Posterior cingulate gyrus (tissue), 11 donors: ENCODE measurements around the gene PPP1R26.
"Not testable (repeated sequence)": the region's sequence is repeated elsewhere in the genome, so short reads cannot be mapped to it uniquely, and the experiment has no call there.

Source experiments
- DNase-seq, 10 donors: peaks; one replicate each; pipeline versions ENCODE4 v3.0.0 to v3.0.0-alpha.2; 2020 to 2021; ENCODE audit warnings: mixed read lengths in 3 of 10
- intact Hi-C: fragments of 100-400 bp; cut with DNase I; formaldehyde crosslinking; loops from one replicate; pipeline ENCODE4 v1.15.1; 2023

The PPP1R26 gene

GRCh38 chr9:135456436-135457104 lies 23.0 kb upstream of the PPP1R26 start:
- intact Hi-C loops = no loop called here
- DNase-seq = peak in 1 of 10 donors; percentile 52

GRCh38 chr9:135458478-135458877 lies 21.1 kb upstream of the PPP1R26 start:
- DNase-seq, intact Hi-C loops: not testable (repeated sequence)

- intact Hi-C loops = no loop called here
Observed at GRCh38 chr9:135461936-135462335, 17.6 kb upstream of the PPP1R26 start.

DNA sequence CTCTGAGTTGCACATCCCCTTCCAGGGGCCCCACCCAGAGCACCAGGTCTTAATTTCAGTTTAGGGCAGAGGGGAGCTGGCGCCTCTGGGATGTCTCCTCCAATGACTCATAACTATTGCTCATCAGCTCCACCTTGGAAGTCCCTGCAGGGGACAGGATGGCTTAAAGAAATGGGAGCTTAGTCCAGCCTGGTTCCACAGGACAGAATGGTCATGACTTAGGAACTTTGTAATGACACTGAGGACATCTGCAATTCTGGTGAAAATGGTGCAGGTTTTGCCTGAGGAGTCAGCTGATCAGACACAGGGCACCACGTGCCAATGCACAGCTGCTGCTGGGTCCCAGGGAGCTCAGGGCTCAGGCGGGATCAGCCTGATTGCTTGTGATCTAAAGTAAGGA lies 16.4 kb upstream of the PPP1R26 start:
- intact Hi-C loops = no loop called here
- no peak for DNase-seq

More at GRCh38 chr9:135461936-135462335, 17.6 kb upstream of the PPP1R26 start:
- no peak for DNase-seq

DNA sequence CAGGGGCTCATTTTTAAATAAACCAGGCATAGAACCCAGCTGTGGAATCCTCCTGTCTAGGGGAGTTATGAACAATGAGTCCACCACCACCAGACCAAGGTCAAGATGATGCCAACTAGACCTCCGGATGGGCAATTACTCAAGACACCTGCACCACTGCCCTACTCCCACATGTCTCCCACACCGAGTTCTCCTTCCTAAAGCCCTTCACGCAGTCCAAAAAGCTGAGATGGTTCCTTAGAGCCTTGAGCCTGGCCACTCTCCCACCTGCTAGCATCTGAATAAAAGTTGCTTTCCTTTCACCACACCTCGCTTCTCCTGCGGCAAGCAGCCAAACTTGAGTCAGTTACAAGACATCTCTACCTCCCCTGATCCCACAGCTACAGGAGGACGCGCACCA lies 15.4 kb upstream of the PPP1R26 start:
- intact Hi-C loops = no loop called here
- DNase-seq = no peak

DNA sequence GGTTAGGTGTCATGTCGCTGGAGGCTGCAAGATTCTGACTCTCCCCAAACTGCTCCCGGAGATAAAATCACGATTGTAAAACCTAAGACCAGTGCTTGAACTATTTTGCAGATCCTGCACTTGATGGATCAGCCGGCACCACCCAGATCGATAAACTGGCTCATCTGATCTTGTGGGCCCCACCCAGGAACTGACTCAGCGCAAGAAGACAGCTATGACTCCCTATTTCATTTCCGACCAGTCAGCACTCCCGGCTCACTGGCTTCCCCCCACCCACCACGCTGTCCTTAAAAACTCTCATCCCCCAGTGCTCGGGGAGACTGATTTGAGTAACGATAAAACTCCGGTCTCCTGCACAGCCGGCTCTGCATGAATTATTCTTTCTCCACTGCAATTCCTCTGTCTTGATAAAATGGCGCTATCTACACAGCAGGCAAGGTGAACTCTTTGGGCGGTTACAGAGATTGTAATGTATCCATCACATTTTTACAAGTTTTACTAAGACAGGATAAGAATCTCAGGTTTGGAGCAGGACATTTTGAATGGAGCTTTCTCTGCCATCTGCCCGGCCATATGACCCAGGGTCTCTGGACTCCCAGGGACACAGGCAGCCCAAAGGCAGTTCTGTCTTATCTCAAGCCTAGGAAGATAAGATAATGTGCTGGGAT lies 10.6 kb upstream of the PPP1R26 start:
- peak in 3 of 10 donors; percentile 5 to 62 (median 43) for DNase-seq
- intact Hi-C loops = no loop called here

GRCh38 chr9:135471791-135472640 lies 7.6 kb upstream of the PPP1R26 start:
- intact Hi-C loops = no loop called here
- DNase-seq = peak in 4 of 10 donors; percentile 16 to 67 (median 52)

DNA sequence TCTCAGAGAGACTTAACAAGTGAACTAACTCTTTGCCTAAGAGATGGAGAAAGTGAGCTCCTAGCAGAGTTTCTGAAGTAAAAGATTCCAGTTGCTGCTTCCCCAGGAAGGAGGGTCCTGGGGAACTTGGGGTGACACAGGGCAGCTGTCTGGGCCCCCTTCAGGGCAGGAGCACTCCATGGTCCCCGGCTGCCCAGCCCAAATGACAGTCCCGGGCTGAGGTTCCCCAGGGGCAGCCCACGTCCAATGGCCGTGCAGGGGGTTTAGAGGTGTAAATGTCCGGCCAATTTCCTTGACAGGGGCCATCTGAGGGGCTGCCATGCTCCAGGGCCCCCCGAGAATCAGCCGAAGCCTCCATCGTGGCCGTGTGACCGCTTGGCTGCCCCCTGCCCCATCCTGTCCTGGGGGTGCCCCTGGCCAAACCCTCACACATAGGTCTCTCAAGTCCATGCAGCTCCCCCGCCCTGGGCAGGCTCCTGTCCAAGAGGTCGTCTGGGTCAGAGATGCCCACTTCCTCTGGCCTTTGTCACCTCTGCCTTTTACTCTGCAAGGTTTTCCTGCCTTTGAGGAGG lies 5.5 kb upstream of the PPP1R26 start:
- peak in 4 of 10 donors; percentile 27 to 76 (median 66) for DNase-seq
- intact Hi-C loops = no loop called here

DNA sequence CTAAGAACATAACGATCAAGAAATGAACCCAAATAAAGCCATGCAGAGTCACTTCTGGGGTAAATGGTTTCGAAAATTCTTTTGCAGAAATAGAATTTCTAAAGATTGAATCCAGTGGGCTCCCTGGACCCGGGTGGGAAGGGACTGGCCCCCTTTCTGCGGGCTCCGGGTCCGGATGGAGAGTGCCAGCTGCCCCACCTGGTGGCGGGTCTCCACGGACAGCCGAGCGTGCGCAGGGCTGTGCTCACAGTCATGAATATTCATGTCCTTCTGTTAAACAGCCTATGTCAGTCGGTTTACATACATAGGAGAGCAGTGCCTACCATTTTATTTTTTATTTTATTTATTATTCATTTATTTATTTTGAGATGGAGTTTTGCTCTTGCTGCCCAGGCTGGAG lies 4.7 kb upstream of the PPP1R26 start:
- DNase-seq = peak in 9 of 10 donors; percentile 47 to 95 (median 75)
- intact Hi-C loops = no loop called here

GRCh38 chr9:135476561-135477355 lies 2.8 kb upstream of the PPP1R26 start:
- intact Hi-C loops = no loop called here
- peak in 1 of 10 donors; percentile 73 for DNase-seq

GRCh38 chr9:135478191-135478590 lies 1.4 kb upstream of the PPP1R26 start:
- intact Hi-C loops = no loop called here
- DNase-seq = no peak

DNA sequence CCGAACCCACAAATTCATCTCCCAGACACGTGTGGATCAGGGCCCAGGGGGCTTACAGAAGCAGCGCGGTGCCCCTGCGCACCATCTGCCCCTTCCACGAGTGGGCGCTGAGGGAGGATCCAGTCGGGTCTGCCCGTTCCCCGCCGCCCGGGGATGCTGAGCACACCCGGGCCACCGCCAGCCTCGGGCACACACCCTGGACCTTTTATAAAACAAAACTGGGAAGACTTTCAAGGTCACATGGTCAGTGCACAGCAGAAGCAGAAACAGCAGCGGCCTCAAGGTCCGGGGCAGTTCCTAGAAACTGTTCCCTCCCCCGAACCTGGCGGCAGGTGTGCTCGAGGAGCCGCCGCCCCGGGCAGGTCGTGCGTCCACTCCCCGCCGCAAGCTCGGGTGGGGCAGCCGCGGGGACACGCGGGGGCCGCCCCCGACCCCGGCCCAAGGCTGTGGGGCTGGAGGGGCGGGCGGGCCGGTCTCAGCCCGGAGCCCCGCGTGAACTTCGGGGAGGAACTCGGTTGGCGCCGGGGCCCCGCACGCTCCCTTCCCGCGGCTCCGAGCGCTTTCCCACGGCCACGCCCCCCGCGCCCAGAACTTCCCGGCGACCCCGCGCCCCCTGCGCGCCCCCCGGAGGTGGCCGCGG lies 633 bp upstream of the PPP1R26 start:
- peak in 3 of 10 donors; percentile 14 to 36 (median 26) for DNase-seq
- intact Hi-C loops = no loop called here

DNA sequence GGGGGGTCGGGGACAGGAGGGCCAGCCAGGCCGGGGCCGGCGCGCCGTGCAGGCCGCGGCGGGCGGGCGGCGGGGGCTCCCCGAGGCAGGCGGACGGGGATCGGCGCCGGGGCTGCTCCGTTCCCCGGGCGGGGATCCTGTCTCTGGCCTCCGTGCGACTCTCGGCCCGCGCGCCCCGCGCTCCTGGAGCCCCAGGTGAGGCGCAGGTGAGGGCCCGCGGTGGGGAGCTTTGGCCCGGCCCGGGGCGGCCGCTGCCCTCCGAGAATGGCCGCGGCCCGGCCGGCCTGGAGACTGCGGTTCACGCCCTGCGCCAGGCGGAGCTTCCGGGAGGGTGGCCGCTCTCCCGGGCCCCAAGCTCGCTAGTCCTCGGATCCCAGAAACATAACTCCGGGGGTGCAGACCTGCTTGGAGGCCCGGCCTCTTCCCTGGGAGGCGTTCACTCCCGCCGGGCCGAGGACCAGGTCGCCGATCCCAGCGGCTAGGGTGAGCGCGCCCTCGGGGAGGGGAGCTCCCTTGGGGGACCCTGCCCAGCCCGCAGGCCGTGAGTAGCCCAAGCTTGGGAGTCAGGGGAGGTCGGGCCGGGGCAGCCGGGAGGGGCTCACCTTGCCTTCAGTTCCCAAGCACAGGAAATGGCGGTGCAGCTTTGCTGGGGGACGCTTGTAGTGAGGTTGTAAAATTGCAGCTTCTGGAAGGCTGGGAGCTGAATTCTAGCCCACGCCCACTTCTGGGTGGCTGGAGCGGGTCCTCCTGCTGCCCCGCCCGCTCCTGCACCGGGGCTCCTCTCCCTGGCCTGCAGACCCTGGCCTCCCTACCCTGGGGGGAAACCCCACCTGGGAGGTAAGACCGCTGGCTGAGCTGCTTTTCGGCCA lies 723 bp downstream of the PPP1R26 start:
- peak in 6 of 10 donors; percentile 21 to 89 (median 32) for DNase-seq
- intact Hi-C loops = no loop called here

- intact Hi-C loops = loop anchor here (1.0 kb wide), 1 partner anchor 12 kb away; no protein-coding TSS in a partner anchor
- no peak for DNase-seq
Observed at GRCh38 chr9:135480940-135481310, 1.3 kb downstream of the PPP1R26 start.

DNA sequence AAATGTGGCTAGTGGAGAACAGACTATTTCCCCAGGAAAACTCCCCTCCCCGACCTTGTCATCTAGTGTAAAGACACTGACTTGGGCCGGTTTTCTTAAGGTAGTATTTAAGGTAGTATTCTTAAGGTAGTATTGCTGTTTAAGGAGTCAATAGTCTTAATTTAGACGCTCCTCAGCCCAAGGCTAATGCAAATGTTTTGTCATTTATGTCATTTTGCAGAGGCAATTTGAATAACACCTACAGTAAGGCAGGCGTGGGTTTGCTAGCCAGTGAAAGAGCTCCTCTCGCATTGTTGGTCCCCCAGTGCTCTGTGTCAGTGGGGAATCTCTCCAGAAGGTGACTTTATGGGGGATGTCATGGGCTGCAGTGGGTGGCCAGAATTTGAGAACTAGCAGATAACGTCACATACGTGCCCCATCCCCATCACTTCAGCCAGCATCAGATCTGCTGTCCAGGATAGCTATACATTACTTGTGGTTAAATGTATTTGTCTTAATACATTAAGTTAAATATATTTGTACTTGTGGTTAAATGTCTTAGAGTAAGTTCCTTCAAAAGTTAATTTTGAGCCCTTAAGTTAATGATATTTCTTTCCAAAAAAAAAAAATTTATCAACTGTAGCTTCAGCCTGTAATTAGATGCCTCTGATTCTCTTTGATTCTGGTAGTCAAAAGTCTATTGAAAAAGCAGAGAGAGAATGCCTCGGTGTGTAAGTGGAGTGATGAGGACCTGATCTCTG lies 2.6 kb downstream of the PPP1R26 start:
- DNase-seq = no peak
- intact Hi-C loops = no loop called here

DNA sequence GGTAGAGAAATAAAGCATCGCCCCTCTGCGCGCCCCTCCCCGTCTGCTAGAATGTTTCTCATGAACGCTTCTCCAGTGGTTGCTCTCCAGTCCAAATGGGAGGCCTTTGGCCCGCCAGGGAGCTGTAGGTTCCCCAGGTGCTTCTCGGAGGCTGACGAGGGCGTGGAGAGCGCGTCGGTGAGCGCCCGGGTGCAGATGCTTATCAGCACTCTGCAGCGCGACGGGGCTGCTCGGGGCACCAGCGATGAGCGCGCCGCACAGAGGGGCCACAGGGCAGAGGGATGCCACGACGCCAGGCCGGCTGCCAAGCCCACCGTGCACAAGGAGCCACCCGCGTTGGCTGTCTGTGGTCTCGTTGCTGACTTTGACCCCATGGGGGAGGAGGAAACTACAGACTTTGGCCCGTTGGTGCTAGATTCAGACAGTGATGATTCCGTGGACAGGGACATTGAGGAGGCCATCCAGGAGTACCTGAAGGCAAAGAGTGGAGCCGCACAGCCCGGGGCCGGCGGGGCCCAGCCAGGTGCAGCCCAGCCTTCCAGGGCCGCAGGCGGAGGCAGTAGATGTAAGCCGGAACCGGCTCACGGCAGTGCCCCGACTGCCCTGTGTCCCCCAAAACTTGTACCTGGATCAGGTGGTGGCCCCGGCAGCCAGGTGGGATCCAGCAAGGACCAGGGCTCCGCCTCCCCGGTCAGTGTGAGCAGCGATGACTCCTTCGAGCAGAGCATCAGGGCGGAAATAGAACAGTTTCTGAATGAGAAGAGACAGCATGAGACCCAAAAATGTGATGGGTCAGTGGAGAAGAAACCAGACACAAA lies 5.1 kb downstream of the PPP1R26 start:
- DNase-seq = no peak
- intact Hi-C loops = no loop called here

GRCh38 chr9:135485385-135485784 lies 5.8 kb downstream of the PPP1R26 start:
- DNase-seq = no peak
- intact Hi-C loops = no loop called here
